Loucy (cell line): ENCODE results near the gene CHRNA1.
A peak's percentile ranks its signal among the peaks of the same experiment; 100 is the strongest.

ENCODE experiments used
- CTCF ChIP-seq: fragments of 200-600 bp; sonication (generic); conservative IDR thresholded peaks from 2 replicates; pipeline ENCODE4 v1.5.1; 2014; ENCODE audit warnings: mild to moderate bottlenecking, antibody characterized with exemption, low read length
- EZH2phosphoT487 ChIP-seq: fragments of 200-600 bp; IDR thresholded peaks from 2 replicates; pipeline ENCODE4 v1.6.1; 2018; ENCODE audit warnings: antibody characterized with exemption, mild to moderate bottlenecking, moderate library complexity, borderline replicate concordance

- TF ChIP-seq CTCF = peak; percentile 69
- TF ChIP-seq EZH2phosphoT487 = no peak
These were observed 12.0 kb upstream of the CHRNA1 start for GRCh38 chr2:174776223-174776622.
